GM03348 (cell line): ENCODE measurements around the gene CLCNKB.

Experiments used
- DNase-seq: peaks from one replicate; pipeline ENCODE4 v3.0.0; 2012; ENCODE audit warnings: low spot score

CLCNKB gene

DNA sequence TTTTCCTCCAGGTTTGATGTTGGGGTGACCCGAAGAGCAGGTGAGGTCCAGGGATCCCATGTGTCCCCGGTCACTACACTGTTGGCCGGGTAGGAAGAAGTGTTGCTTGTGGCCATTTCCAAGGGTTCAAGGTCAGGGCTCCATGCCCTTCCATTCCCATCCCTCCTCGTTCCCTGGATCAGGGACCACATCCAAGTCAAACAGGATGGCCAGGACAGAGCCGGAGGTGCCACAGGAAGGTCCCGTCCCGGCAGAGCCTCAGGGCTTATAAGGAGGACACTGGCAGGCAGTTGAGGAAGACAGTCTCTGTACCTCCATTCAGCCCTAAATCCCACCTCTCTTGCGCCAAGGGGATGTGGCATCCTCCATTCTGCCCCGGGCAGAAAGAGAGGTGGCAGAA lies 51.9 kb downstream of the CLCNKB start:
- DNase-seq, result no peak

DNA sequence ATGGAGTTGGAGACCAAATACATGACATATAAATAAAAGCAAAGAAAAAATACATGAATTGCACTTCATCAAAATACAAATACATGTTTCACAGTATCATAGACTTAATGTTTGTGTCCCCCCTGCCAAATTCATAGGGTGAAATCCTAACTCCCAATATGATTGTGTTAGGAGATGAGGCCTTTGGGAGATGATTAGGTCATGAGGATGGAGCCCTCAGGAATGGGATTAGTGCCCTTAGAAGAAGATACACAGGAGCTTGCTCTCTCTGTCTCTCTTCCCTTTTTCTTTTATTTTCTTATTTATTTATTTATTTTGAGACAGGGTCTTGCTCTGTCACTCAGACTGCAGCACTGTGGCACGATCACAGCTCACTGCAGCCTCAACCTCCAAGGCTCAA lies 55.8 kb downstream of the CLCNKB start:
- no peak for DNase-seq

DNA sequence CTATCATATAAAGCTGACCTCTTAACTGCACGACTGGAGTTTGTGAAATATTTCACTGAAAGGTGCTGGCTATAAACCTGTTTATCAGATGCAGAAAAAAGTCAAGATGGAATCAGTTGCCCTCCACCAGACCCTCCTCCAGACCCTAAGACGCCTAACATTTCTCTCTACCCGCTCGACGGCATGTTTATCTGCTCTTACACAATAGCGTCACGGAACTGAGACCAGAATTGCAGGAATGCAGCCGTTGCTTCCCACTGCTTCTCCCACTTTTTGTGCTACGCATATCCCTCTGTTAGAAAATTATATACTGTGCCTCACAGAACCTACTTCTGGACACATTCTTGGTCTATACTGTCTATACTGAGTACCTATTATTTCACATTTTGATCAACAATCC lies 58.0 kb downstream of the CLCNKB start:
- no peak for DNase-seq
